ENCODE measurements around the gene CCSER1. TPM values are rescaled to one million over a fixed set of nuclear protein-coding genes. Genes with fewer than 3 reads are reported as not detected.

Gene CCSER1
- total and polyA plus RNA-seq, 4 donors, result 0.18 to 2.3 (median 1.2) TPM

DNA sequence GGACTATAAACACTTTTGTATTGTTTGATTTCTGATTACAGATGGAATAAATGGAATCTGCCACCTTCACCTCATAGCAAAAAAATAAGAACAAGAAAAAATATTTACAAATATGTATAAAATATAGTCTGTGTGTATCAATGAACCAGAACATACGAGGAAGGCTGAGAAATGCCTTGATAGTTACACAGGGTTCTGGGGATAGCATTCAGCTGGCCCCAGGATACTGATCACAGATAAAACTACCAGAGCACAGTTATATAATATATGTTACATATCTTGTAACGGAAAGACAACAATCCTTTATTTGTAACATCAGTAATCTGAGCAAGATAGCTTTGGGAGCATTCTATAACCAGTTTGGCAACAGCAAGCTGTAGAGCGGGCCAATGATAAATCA is 1101.5 kb downstream of the CCSER1 start:
- no peaks in the 10 kb centered on the region for H3K4me1 ChIP-seq (ENCODE audit: control insufficient read depth in 4 of 4, insufficient read depth in 4 of 4, low read length in 3 of 4)
- H3K4me3 ChIP-seq (ENCODE audit: low read depth in 1 of 3, low read length in 3 of 3), result no peak overlapping the region
- no peak overlapping the region for H3K9ac ChIP-seq (ENCODE audit: low read depth in 1 of 2, low read length in 2 of 2)
- H3K9me3 ChIP-seq (ENCODE audit: control insufficient read depth in 4 of 4, low read length in 3 of 4), result no peaks in the 10 kb centered on the region
- H3K27ac ChIP-seq (ENCODE audit: low read depth in 1 of 2, low read length in 2 of 2), result no peak overlapping the region
- H3K36me3 ChIP-seq (ENCODE audit: control insufficient read depth in 4 of 4, insufficient read depth in 3 of 4, low read depth in 1 of 4, low read length in 3 of 4), result no peaks in the 10 kb centered on the region
- H3K27me3 ChIP-seq (ENCODE audit: control insufficient read depth in 4 of 4, insufficient read depth in 4 of 4, low read length in 3 of 4), result no peaks in the 10 kb centered on the region
- TF ChIP-seq, protein P1, sequence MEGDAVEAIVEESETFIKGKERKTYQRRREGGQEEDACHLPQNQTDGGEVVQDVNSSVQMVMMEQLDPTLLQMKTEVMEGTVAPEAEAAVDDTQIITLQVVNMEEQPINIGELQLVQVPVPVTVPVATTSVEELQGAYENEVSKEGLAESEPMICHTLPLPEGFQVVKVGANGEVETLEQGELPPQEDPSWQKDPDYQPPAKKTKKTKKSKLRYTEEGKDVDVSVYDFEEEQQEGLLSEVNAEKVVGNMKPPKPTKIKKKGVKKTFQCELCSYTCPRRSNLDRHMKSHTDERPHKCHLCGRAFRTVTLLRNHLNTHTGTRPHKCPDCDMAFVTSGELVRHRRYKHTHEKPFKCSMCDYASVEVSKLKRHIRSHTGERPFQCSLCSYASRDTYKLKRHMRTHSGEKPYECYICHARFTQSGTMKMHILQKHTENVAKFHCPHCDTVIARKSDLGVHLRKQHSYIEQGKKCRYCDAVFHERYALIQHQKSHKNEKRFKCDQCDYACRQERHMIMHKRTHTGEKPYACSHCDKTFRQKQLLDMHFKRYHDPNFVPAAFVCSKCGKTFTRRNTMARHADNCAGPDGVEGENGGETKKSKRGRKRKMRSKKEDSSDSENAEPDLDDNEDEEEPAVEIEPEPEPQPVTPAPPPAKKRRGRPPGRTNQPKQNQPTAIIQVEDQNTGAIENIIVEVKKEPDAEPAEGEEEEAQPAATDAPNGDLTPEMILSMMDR (IDR thresholded peaks at IDR 0.05; ENCODE audit: low read depth, low read length, missing input control), result no peak
- TF ChIP-seq MAX (IDR thresholded peaks at IDR 0.05) (no peak), FOXA2 (IDR thresholded peaks at IDR 0.05) (no peak)
- WGBS, result 75% methylated on average over 3 of the region's 3 CpGs
- DNase-seq (ENCODE audit: low spot score), result no peak

GRCh38 chr4:91233164-91233563 is 1106.0 kb downstream of the CCSER1 start:
- no peaks in the 10 kb centered on the region for H3K9me3 ChIP-seq (ENCODE audit: control insufficient read depth in 4 of 4, low read length in 3 of 4)
- TF ChIP-seq NR2F2 (IDR thresholded peaks at IDR 0.05), result no peak
- TF ChIP-seq REST (IDR thresholded peaks at IDR 0.05), result no peak
- TF ChIP-seq JUND (IDR thresholded peaks at IDR 0.05), result no peak
- no peak for TF ChIP-seq ZBTB33 (IDR thresholded peaks at IDR 0.05)
- no peak for TF ChIP-seq YY1 (IDR thresholded peaks at IDR 0.05)
- no peak for TF ChIP-seq EGR1 (IDR thresholded peaks at IDR 0.05; ENCODE audit: low read depth in 2 of 2)
- TF ChIP-seq, protein P1 (IDR thresholded peaks at IDR 0.05; ENCODE audit: low read depth, low read length, missing input control), result no peak
- no peaks in the 10 kb centered on the region for H3K4me1 ChIP-seq (ENCODE audit: control insufficient read depth in 4 of 4, insufficient read depth in 4 of 4, low read length in 3 of 4)
- no peak overlapping the region for H3K27ac ChIP-seq (ENCODE audit: low read depth in 1 of 2, low read length in 2 of 2)
- no peak for DNase-seq (ENCODE audit: low spot score)
- H3K4me3 ChIP-seq (ENCODE audit: low read depth in 1 of 3, low read length in 3 of 3), result no peak overlapping the region
- H3K27me3 ChIP-seq (ENCODE audit: control insufficient read depth in 4 of 4, insufficient read depth in 4 of 4, low read length in 3 of 4), result no peaks in the 10 kb centered on the region
- no peak overlapping the region for H3K9ac ChIP-seq (ENCODE audit: low read depth in 1 of 2, low read length in 2 of 2)
- WGBS, result 60% methylated on average over 2 of the region's 2 CpGs
- H3K36me3 ChIP-seq (ENCODE audit: control insufficient read depth in 4 of 4, insufficient read depth in 3 of 4, low read depth in 1 of 4, low read length in 3 of 4), result no peaks in the 10 kb centered on the region

Measured in liver (tissue), 9 donors.